Stimulated activated CD4-positive, alpha-beta T cell treated with anti-CD3 and anti-CD28 coated beads, TNF-alpha, amount 100 ng/mL, for 1 hour (primary cell): ENCODE results near the gene ITGAD.

ENCODE experiments used
- DNase-seq, 3 donors: peaks; one replicate each; pipeline ENCODE4 v3.0.0-alpha.2; 2020; ENCODE audit warnings: low read depth in 3 of 3, low spot score in 1 of 3

ITGAD gene

GRCh38 chr16:31474173-31474714, 81.1 kb downstream of the ITGAD start:
- no peak for DNase-seq

GRCh38 chr16:31474773-31475738, 81.9 kb downstream of the ITGAD start:
- no peak for DNase-seq

GRCh38 chr16:31475946-31476302, 82.8 kb downstream of the ITGAD start:
- no peak for DNase-seq
